ENCODE results near the gene OR5A1. TPM values are rescaled to one million over a fixed set of nuclear protein-coding genes. Genes with fewer than 3 reads are reported as not detected.

The OR5A1 gene
- total RNA-seq (not detected), polyA plus RNA-seq (ENCODE audit: insufficient read depth in 1 of 8, insufficient read length in 8 of 8, low replicate concordance in 1 of 8) (under 1 TPM in 2 of 8 donors, not detected in 6; 0.01 to 0.04 TPM)
- long read RNA-seq, donor 1: 0 reads
- long read RNA-seq, donor 2: 0 reads
- long read RNA-seq, donor 3: 0 reads
- long read RNA-seq, donor 4: 0 reads
- long read RNA-seq, donor 5: 0 reads
- long read RNA-seq, donor 6: 0 reads
- long read RNA-seq, donor 7: 0 reads
- long read RNA-seq, donor 8: 0 reads
- long read RNA-seq, donor 9: 0 reads
- long read RNA-seq, donor 10: 0 reads
- long read RNA-seq, donor 11: 0 reads

GRCh38 chr11:59436169-59436568 is at the start of gene OR5A1:
OR5A1 (plus strand) TSS chr11:59436469; CDS start chr11:59443169, 6,700 bp downstream.
- WGBS (ENCODE audit: insufficient coverage): no CpG with 5 or more reads among the region's 3 CpGs
- no peaks in the 10 kb centered on the region for H3K9me3 ChIP-seq (replicated peaks; ENCODE audit: control insufficient read depth, low read depth, low read length)
- no peaks in the 10 kb centered on the region for H3K27me3 ChIP-seq (ENCODE audit: control insufficient read depth, insufficient read depth, low read length)
- DNase-seq: no peak
- no peak within 1 kb of the TSS for H3K4me3 ChIP-seq (ENCODE audit: low read length)
- H3K36me3 ChIP-seq (ENCODE audit: control insufficient read depth, insufficient read depth, low read length): no peaks in the 10 kb centered on the region
- no peak within 1 kb of the TSS for H3K27ac ChIP-seq (ENCODE audit: low read length)
- no peaks in the 10 kb centered on the region for H3K4me1 ChIP-seq (ENCODE audit: control insufficient read depth, insufficient read depth, low read length)

- H3K36me3 ChIP-seq (ENCODE audit: control insufficient read depth, insufficient read depth, low read length): no peaks in the 10 kb centered on the region
- DNase-seq: no peak
Observed at GRCh38 chr11:59394186-59394585, 42.1 kb upstream of the OR5A1 start.

GRCh38 chr11:59400461-59401261 is 35.6 kb upstream of the OR5A1 start:
- Histone ChIP-seq H3K27ac (ENCODE audit: low read length) (no peak overlapping the region), H3K27me3 (ENCODE audit: control insufficient read depth, insufficient read depth, low read length) (no peaks in the 10 kb centered on the region), H3K9me3 (replicated peaks; ENCODE audit: control insufficient read depth, low read depth, low read length) (peaks cover 22% of the 10 kb centered on the region), H3K36me3 (ENCODE audit: control insufficient read depth, insufficient read depth, low read length) (no peaks in the 10 kb centered on the region), H3K4me3 (ENCODE audit: low read length) (no peak overlapping the region), H3K4me1 (ENCODE audit: control insufficient read depth, insufficient read depth, low read length) (no peaks in the 10 kb centered on the region)
- no peak for DNase-seq
- whole genome bisulfite sequencing (ENCODE audit: insufficient coverage): 48% methylated on average over 3 of the region's 3 CpGs

More at GRCh38 chr11:59394186-59394585, 42.1 kb upstream of the OR5A1 start:
- Histone ChIP-seq H3K4me1 (ENCODE audit: control insufficient read depth, insufficient read depth, low read length) (no peaks in the 10 kb centered on the region), H3K27ac (ENCODE audit: low read length) (no peak overlapping the region), H3K9me3 (replicated peaks; ENCODE audit: control insufficient read depth, low read depth, low read length) (peaks cover 2% of the 10 kb centered on the region), H3K4me3 (ENCODE audit: low read length) (no peak overlapping the region), H3K27me3 (ENCODE audit: control insufficient read depth, insufficient read depth, low read length) (no peaks in the 10 kb centered on the region)

- peaks cover 22% of the 10 kb centered on the region for H3K9me3 ChIP-seq (replicated peaks; ENCODE audit: control insufficient read depth, low read depth, low read length)
- no peaks in the 10 kb centered on the region for H3K4me1 ChIP-seq (ENCODE audit: control insufficient read depth, insufficient read depth, low read length)
- DNase-seq: no peak
- WGBS (ENCODE audit: insufficient coverage): 67% methylated on average over 1 of the region's 2 CpGs
- H3K27ac ChIP-seq (ENCODE audit: low read length): no peak overlapping the region
- no peaks in the 10 kb centered on the region for H3K36me3 ChIP-seq (ENCODE audit: control insufficient read depth, insufficient read depth, low read length)
- H3K4me3 ChIP-seq (ENCODE audit: low read length): no peak overlapping the region
- H3K27me3 ChIP-seq (ENCODE audit: control insufficient read depth, insufficient read depth, low read length): no peaks in the 10 kb centered on the region
Observed at GRCh38 chr11:59401262-59401552, 35.1 kb upstream of the OR5A1 start.

GRCh38 chr11:59403546-59403945 is 32.7 kb upstream of the OR5A1 start:
- Histone ChIP-seq H3K36me3 (ENCODE audit: control insufficient read depth, insufficient read depth, low read length) (no peaks in the 10 kb centered on the region), H3K4me3 (ENCODE audit: low read length) (no peak overlapping the region)
- DNase-seq: no peak

GRCh38 chr11:59413646-59414045 is 22.6 kb upstream of the OR5A1 start:
- Histone ChIP-seq H3K9me3 (replicated peaks; ENCODE audit: control insufficient read depth, low read depth, low read length) (peaks cover 3% of the 10 kb centered on the region), H3K36me3 (ENCODE audit: control insufficient read depth, insufficient read depth, low read length) (no peaks in the 10 kb centered on the region), H3K27me3 (ENCODE audit: control insufficient read depth, insufficient read depth, low read length) (no peaks in the 10 kb centered on the region), H3K4me1 (ENCODE audit: control insufficient read depth, insufficient read depth, low read length) (peaks cover 3% of the 10 kb centered on the region), H3K27ac (ENCODE audit: low read length) (no peak overlapping the region), H3K4me3 (ENCODE audit: low read length) (no peak overlapping the region)
- peak; percentile 1 for DNase-seq
- no CpG with 5 or more reads among the region's 2 CpGs for WGBS (ENCODE audit: insufficient coverage)

More at GRCh38 chr11:59403546-59403945, 32.7 kb upstream of the OR5A1 start:
- Histone ChIP-seq H3K27ac (ENCODE audit: low read length) (no peak overlapping the region), H3K9me3 (replicated peaks; ENCODE audit: control insufficient read depth, low read depth, low read length) (peaks cover 22% of the 10 kb centered on the region), H3K27me3 (ENCODE audit: control insufficient read depth, insufficient read depth, low read length) (no peaks in the 10 kb centered on the region), H3K4me1 (ENCODE audit: control insufficient read depth, insufficient read depth, low read length) (no peaks in the 10 kb centered on the region)

- H3K9me3 ChIP-seq (replicated peaks; ENCODE audit: control insufficient read depth, low read depth, low read length): peaks cover 3% of the 10 kb centered on the region
- peaks cover 3% of the 10 kb centered on the region for H3K4me1 ChIP-seq (ENCODE audit: control insufficient read depth, insufficient read depth, low read length)
- H3K27ac ChIP-seq (ENCODE audit: low read length): no peak overlapping the region
- DNase-seq: no peak
- no peaks in the 10 kb centered on the region for H3K27me3 ChIP-seq (ENCODE audit: control insufficient read depth, insufficient read depth, low read length)
- no peaks in the 10 kb centered on the region for H3K36me3 ChIP-seq (ENCODE audit: control insufficient read depth, insufficient read depth, low read length)
- no peak overlapping the region for H3K4me3 ChIP-seq (ENCODE audit: low read length)
- WGBS (ENCODE audit: insufficient coverage): no CpG with 5 or more reads among the region's 1 CpG
Observed at GRCh38 chr11:59415111-59415510, 21.2 kb upstream of the OR5A1 start.

GRCh38 chr11:59416613-59417012 is 19.7 kb upstream of the OR5A1 start:
- H3K27me3 ChIP-seq (ENCODE audit: control insufficient read depth, insufficient read depth, low read length): no peaks in the 10 kb centered on the region
- H3K4me1 ChIP-seq (ENCODE audit: control insufficient read depth, insufficient read depth, low read length): peaks cover 3% of the 10 kb centered on the region
- no peak overlapping the region for H3K27ac ChIP-seq (ENCODE audit: low read length)
- DNase-seq: no peak
- WGBS (ENCODE audit: insufficient coverage): 100% methylated on average over 1 of the region's 5 CpGs
- no peaks in the 10 kb centered on the region for H3K36me3 ChIP-seq (ENCODE audit: control insufficient read depth, insufficient read depth, low read length)
- no peak overlapping the region for H3K4me3 ChIP-seq (ENCODE audit: low read length)
- no peaks in the 10 kb centered on the region for H3K9me3 ChIP-seq (replicated peaks; ENCODE audit: control insufficient read depth, low read depth, low read length)

- no peak overlapping the region for H3K27ac ChIP-seq (ENCODE audit: low read length)
- H3K4me3 ChIP-seq (ENCODE audit: low read length): no peak overlapping the region
- no peaks in the 10 kb centered on the region for H3K27me3 ChIP-seq (ENCODE audit: control insufficient read depth, insufficient read depth, low read length)
- H3K9me3 ChIP-seq (replicated peaks; ENCODE audit: control insufficient read depth, low read depth, low read length): no peaks in the 10 kb centered on the region
- H3K4me1 ChIP-seq (ENCODE audit: control insufficient read depth, insufficient read depth, low read length): peaks cover 3% of the 10 kb centered on the region
- DNase-seq: peak; percentile 8
- no CpG with 5 or more reads among the region's 5 CpGs for WGBS (ENCODE audit: insufficient coverage)
- H3K36me3 ChIP-seq (ENCODE audit: control insufficient read depth, insufficient read depth, low read length): no peaks in the 10 kb centered on the region
Observed at GRCh38 chr11:59417023-59417422, 19.2 kb upstream of the OR5A1 start.

GRCh38 chr11:59418156-59418555 is 18.1 kb upstream of the OR5A1 start:
- H3K4me1 ChIP-seq (ENCODE audit: control insufficient read depth, insufficient read depth, low read length): peaks cover 3% of the 10 kb centered on the region
- H3K27ac ChIP-seq (ENCODE audit: low read length): no peak overlapping the region
- H3K4me3 ChIP-seq (ENCODE audit: low read length): no peak overlapping the region
- peak; percentile 37 for DNase-seq
- 60% methylated on average over 1 of the region's 2 CpGs for WGBS (ENCODE audit: insufficient coverage)
- no peaks in the 10 kb centered on the region for H3K36me3 ChIP-seq (ENCODE audit: control insufficient read depth, insufficient read depth, low read length)
- H3K27me3 ChIP-seq (ENCODE audit: control insufficient read depth, insufficient read depth, low read length): no peaks in the 10 kb centered on the region
- H3K9me3 ChIP-seq (replicated peaks; ENCODE audit: control insufficient read depth, low read depth, low read length): no peaks in the 10 kb centered on the region

All from muscle of leg (tissue), 16 donors.